Measurements from ENCODE around the gene TLCD3B.

DNA sequence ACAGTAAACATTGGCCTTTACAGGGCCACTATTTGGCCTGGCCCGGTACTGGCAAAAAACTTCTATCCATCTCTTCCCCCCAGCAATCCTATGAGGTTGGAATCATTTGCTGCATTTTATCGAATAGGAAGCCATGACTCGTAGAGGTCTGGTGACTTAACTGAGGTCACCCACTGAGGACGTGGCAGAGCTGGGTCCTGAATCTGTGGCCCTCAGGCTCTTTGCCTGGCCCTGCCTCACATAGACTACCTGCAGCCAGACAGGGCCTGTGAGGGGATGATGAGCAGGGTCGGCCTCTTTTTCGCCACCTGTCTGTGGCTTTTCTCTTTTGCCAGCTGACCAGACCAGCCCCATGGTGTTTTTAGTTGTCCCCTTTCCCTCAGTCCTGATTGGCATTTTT, 46.6 kb upstream of the TLCD3B start:
- TF ChIP-seq, protein P1, sequence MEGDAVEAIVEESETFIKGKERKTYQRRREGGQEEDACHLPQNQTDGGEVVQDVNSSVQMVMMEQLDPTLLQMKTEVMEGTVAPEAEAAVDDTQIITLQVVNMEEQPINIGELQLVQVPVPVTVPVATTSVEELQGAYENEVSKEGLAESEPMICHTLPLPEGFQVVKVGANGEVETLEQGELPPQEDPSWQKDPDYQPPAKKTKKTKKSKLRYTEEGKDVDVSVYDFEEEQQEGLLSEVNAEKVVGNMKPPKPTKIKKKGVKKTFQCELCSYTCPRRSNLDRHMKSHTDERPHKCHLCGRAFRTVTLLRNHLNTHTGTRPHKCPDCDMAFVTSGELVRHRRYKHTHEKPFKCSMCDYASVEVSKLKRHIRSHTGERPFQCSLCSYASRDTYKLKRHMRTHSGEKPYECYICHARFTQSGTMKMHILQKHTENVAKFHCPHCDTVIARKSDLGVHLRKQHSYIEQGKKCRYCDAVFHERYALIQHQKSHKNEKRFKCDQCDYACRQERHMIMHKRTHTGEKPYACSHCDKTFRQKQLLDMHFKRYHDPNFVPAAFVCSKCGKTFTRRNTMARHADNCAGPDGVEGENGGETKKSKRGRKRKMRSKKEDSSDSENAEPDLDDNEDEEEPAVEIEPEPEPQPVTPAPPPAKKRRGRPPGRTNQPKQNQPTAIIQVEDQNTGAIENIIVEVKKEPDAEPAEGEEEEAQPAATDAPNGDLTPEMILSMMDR (conservative IDR thresholded peaks at IDR 0.05; ENCODE audit: low read depth, low read length), result no peak
- TF ChIP-seq EZH2 (IDR thresholded peaks at IDR 0.05; ENCODE audit: low read length, unreplicated experiment) (no peak), EZH2phosphoT487 (IDR thresholded peaks at IDR 0.05; ENCODE audit: borderline replicate concordance, low read length) (no peak)

Data from PC-3 (cell line).